A549 (cell line): Measurements from ENCODE around the gene TMEM145. TPM values are rescaled to one million over a fixed set of nuclear protein-coding genes. Genes with fewer than 3 reads are reported as not detected.

ENCODE experiments used
- ATAC-seq, 2 experiments: fragments of 200-7000 bp in 1 of 2; fragments of >200 bp in 1 of 2; cut with Nextera tagmentation in 1 of 2; cut with Tn5 transposase in 1 of 2; 3 replicates each; pipeline versions ENCODE4 v1.8.0 to v1.9.1; 2018 to 2020; ENCODE audit warnings: mild to moderate bottlenecking in 1 of 2, moderate library complexity in 1 of 2
- CTCF ChIA-PET: fragments of 300-600 bp; sonication (Branson Sonifier 250); formaldehyde crosslinking; extraction: SDS; loops from one replicate; lab custom pipeline; 2021; ENCODE audit warnings: antibody characterized with exemption, inconsistent platforms; lab: Yijun Ruan, JAX
- POLR2A ChIA-PET: fragments of 350-600 bp; formaldehyde crosslinking; extraction: SDS; loops from one replicate; lab custom pipeline; 2021; ENCODE audit warnings: antibody characterized with exemption, inconsistent platforms; lab: Yijun Ruan, JAX
- DNase-seq, 2 experiments: peaks; one replicate each; pipeline versions ENCODE4 v3.0.0 to v3.0.0-alpha.2; 2011 to 2016; ENCODE audit warnings: low read depth in 1 of 2, low spot score in 1 of 2
- FAIRE-seq: peaks from 2 replicates; lab custom pipeline; 2011; peaks lifted over from hg19 to GRCh38; lab: Jason Lieb, UNC
- H3K27ac ChIP-seq, 2 experiments: fragments of >200 bp; sonication (Bioruptor Twin); formaldehyde crosslinking; 3 replicates each; pipeline ENCODE4 v1.5.1; 2016 to 2017
- H3K4me1 ChIP-seq: fragments of >200 bp; sonication (Bioruptor Twin); formaldehyde crosslinking; 3 replicates; pipeline ENCODE4 v1.6.1; 2016
- H3K4me2 ChIP-seq: fragments of >200 bp; sonication (Bioruptor Twin); formaldehyde crosslinking; 3 replicates; pipeline ENCODE4 v1.6.1; 2016
- H3K4me3 ChIP-seq: fragments of >200 bp; sonication (Bioruptor Twin); formaldehyde crosslinking; 3 replicates; pipeline ENCODE4 v1.5.1; 2016
- H3K9me3 ChIP-seq: fragments of >200 bp; sonication (Bioruptor Twin); formaldehyde crosslinking; 3 replicates; pipeline ENCODE4 v1.6.1; 2016
- CHD2 ChIP-seq: fragments of 150-350 bp; IDR thresholded peaks from 2 replicates; pipeline ENCODE4 v1.6.1; 2014; ENCODE audit warnings: low read length; ENCODE audit not compliant: partially characterized antibody
- EHF ChIP-seq: fragments of 250-450 bp; sonication (Bioruptor Pico); IDR thresholded peaks from 2 replicates; pipeline ENCODE4 v1.5.0; 2020; ENCODE audit warnings: mild to moderate bottlenecking
- ESRRA ChIP-seq: fragments of 150-350 bp; IDR thresholded peaks from 2 replicates; pipeline ENCODE4 v1.6.1; 2014; ENCODE audit warnings: mild to moderate bottlenecking, low read length, borderline replicate concordance
- FOSL2 ChIP-seq, 2 experiments: fragments of 450-650 bp in 1 of 2; fragments of >200 bp in 1 of 2; sonication (Bioruptor Twin) in 1 of 2; formaldehyde crosslinking; IDR thresholded peaks; 2 replicates each; pipeline versions ENCODE4 v1.5.0 to v1.6.1; 2016 to 2020; ENCODE audit warnings: mild to moderate bottlenecking in 1 of 2, moderate library complexity in 1 of 2
- HOXB13 ChIP-seq: fragments of 250-450 bp; sonication (Bioruptor Pico); IDR thresholded peaks from 2 replicates; pipeline ENCODE4 v1.5.0; 2020; ENCODE audit warnings: low read depth, mild to moderate bottlenecking, moderate library complexity
- JUNB ChIP-seq: fragments of >200 bp; sonication (Bioruptor Twin); formaldehyde crosslinking; IDR thresholded peaks from 2 replicates; pipeline ENCODE4 v1.6.1; 2016
- KDM1A ChIP-seq: fragments of 200-600 bp; sonication (generic); IDR thresholded peaks from 2 replicates; pipeline ENCODE4 v1.6.1; 2016; ENCODE audit warnings: low read depth, mild to moderate bottlenecking
- NFE2L2 ChIP-seq: fragments of 150-350 bp; conservative IDR thresholded peaks from 2 replicates; pipeline ENCODE4 v1.6.1; 2014; ENCODE audit warnings: low read length
- NPAS2 ChIP-seq: fragments of 250-450 bp; sonication (Bioruptor Pico); IDR thresholded peaks from 2 replicates; pipeline ENCODE4 v1.8.0; 2022; ENCODE audit warnings: mild to moderate bottlenecking, moderate library complexity, borderline replicate concordance
- NR3C1 ChIP-seq: fragments of >200 bp; sonication (Bioruptor Twin); formaldehyde crosslinking; IDR thresholded peaks from 3 replicates; pipeline ENCODE4 v1.6.1; 2017
- PBX3 ChIP-seq: IDR thresholded peaks from 2 replicates; pipeline ENCODE4 v1.6.1; 2012
- PHF8 ChIP-seq: fragments of 200-600 bp; sonication (generic); IDR thresholded peaks from 2 replicates; pipeline ENCODE4 v1.6.1; 2016; ENCODE audit warnings: low read depth, mild to moderate bottlenecking, antibody characterized with exemption, moderate library complexity, borderline replicate concordance
- RAD21 ChIP-seq, 2 experiments: fragments of >200 bp in 1 of 2; sonication (Bioruptor Twin) in 1 of 2; formaldehyde crosslinking in 1 of 2; IDR thresholded peaks in 1 of 2; conservative IDR thresholded peaks in 1 of 2; 2 replicates in 1 of 2; 3 replicates in 1 of 2; pipeline ENCODE4 v1.6.1; 2012 to 2018; ENCODE audit warnings: inconsistent platforms in 1 of 2
- RCOR1 ChIP-seq: fragments of 150-350 bp; IDR thresholded peaks from 2 replicates; pipeline ENCODE4 v1.6.1; 2014; ENCODE audit warnings: antibody characterized with exemption, low read length, low read depth
- RNF2 ChIP-seq: fragments of 200-600 bp; sonication (generic); IDR thresholded peaks from 2 replicates; pipeline ENCODE4 v1.6.1; 2016; ENCODE audit warnings: low read depth, mild to moderate bottlenecking, antibody characterized with exemption, moderate library complexity, borderline replicate concordance
- SMC3 ChIP-seq: fragments of >200 bp; sonication (Bioruptor Twin); formaldehyde crosslinking; IDR thresholded peaks from 3 replicates; pipeline ENCODE4 v1.6.1; 2018; ENCODE audit warnings: inconsistent platforms
- TP53 ChIP-seq: fragments of 250-450 bp; sonication (Bioruptor Pico); IDR thresholded peaks from 2 replicates; pipeline ENCODE4 v1.5.0; 2021; ENCODE audit warnings: mild to moderate bottlenecking, moderate library complexity
- WGBS: methylation state at CpG from one replicate; pipeline ENCODE4 v1.1.6; 2017; ENCODE audit errors: missing lambda C conversion rate; 5-methylcytosine and 5-hydroxymethylcytosine counted together
- polyA plus RNA-seq, 4 experiments: library from polyadenylated mRNA; depleted of rRNA in 3 of 4; stranded (reverse); fragments of >200 nt; fragmentation: RNase III in 1 of 4; extraction: RNeasy Plus Mini Kit Qiagen cat#74134 plus additional on column Dnase treatment in 1 of 4; gene quantifications; 2 replicates in 3 of 4; 3 replicates in 1 of 4; pipeline ENCODE4 v1.2.3, GENCODE V29; 2011 to 2017
- TF ChIP-seq, protein P1 (sequence below): fragments of 250-450 bp; sonication (Bioruptor Pico); IDR thresholded peaks from 2 replicates; pipeline ENCODE4 v1.5.0; 2021; ENCODE audit warnings: mild to moderate bottlenecking, moderate library complexity, borderline replicate concordance
- TF ChIP-seq, protein P2 (sequence below): IDR thresholded peaks from 2 replicates; pipeline ENCODE4 v1.6.1; 2012
- TF ChIP-seq, protein P3 (sequence below): fragments of 150-350 bp; IDR thresholded peaks from 2 replicates; pipeline ENCODE4 v1.6.1; 2014; ENCODE audit warnings: low read depth, mild to moderate bottlenecking, low read length
- TF ChIP-seq, protein P4 (sequence below): fragments of 200-600 bp; sonication (generic); IDR thresholded peaks from 2 replicates; pipeline ENCODE4 v1.6.1; 2016; ENCODE audit warnings: antibody characterized with exemption, mild to moderate bottlenecking, moderate library complexity

Gene TMEM145
- polyA plus RNA-seq, 2 of the 4 experiments (the other 2 are of a cell fraction), result 0.71 to 3.6 TPM

DNA sequence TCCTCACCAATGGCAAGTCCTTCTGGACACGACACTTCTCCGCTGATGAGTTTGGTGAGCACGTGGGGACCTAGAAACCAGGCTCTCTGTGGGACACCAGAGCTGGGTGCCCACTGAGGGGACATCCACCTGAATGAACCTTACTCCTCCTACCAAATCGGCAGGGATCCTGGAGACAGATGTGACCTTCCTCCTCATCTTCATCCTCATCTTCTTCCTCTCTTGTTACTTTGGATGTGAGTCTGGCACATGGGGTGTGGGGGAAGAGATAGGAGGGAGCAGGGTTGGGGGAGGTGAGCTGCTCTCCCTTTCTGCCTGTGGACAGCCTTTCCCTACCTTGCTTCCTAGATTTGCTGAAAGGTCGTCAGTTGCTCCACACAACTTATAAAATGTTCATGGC is 1.9 kb downstream of the TMEM145 start (continued):
- TF ChIP-seq, protein P1, sequence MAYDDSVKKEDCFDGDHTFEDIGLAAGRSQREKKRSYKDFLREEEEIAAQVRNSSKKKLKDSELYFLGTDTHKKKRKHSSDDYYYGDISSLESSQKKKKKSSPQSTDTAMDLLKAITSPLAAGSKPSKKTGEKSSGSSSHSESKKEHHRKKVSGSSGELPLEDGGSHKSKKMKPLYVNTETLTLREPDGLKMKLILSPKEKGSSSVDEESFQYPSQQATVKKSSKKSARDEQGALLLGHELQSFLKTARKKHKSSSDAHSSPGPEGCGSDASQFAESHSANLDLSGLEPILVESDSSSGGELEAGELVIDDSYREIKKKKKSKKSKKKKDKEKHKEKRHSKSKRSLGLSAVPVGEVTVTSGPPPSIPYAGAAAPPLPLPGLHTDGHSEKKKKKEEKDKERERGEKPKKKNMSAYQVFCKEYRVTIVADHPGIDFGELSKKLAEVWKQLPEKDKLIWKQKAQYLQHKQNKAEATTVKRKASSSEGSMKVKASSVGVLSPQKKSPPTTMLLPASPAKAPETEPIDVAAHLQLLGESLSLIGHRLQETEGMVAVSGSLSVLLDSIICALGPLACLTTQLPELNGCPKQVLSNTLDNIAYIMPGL (CRISPR knock-in tag), result no peak
- TF ChIP-seq NPAS2, result no peak
- TF ChIP-seq, protein P2, sequence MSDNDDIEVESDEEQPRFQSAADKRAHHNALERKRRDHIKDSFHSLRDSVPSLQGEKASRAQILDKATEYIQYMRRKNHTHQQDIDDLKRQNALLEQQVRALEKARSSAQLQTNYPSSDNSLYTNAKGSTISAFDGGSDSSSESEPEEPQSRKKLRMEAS, result no peak
- no peak for TF ChIP-seq JUNB
- no peak for TF ChIP-seq NR3C1

GRCh38 chr19:42316223-42317211 is 3.4 kb downstream of the TMEM145 start:
- CTCF ChIA-PET, result interaction anchor here (0.5 to 4.4 kb wide), 12 partner anchors 12 to 1453 kb away, joined by 3 to 30 read pairs (median 4); partner anchors contain the start of genes PAFAH1B3, POU2F2 and PRR19
- H3K4me2 ChIP-seq, result no peak overlapping the region

More at GRCh38 chr19:42316223-42317211, 3.4 kb downstream of the TMEM145 start:
- WGBS, result 64% methylated on average over 28 of the region's 28 CpGs
- FAIRE-seq, result no peak
- ATAC-seq, result peak; percentile 16 to 36
- TF ChIP-seq, protein P3, sequence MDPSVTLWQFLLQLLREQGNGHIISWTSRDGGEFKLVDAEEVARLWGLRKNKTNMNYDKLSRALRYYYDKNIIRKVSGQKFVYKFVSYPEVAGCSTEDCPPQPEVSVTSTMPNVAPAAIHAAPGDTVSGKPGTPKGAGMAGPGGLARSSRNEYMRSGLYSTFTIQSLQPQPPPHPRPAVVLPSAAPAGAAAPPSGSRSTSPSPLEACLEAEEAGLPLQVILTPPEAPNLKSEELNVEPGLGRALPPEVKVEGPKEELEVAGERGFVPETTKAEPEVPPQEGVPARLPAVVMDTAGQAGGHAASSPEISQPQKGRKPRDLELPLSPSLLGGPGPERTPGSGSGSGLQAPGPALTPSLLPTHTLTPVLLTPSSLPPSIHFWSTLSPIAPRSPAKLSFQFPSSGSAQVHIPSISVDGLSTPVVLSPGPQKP, result no peak
- TF ChIP-seq NFE2L2, result no peak
- TF ChIP-seq, protein P1 (CRISPR knock-in tag), result no peak
- no peak for TF ChIP-seq RAD21 (conservative IDR thresholded peaks at IDR 0.05 in 1 of 2, IDR thresholded peaks at IDR 0.05 in 1 of 2)
- TF ChIP-seq ESRRA, result no peak
- TF ChIP-seq, protein P4, sequence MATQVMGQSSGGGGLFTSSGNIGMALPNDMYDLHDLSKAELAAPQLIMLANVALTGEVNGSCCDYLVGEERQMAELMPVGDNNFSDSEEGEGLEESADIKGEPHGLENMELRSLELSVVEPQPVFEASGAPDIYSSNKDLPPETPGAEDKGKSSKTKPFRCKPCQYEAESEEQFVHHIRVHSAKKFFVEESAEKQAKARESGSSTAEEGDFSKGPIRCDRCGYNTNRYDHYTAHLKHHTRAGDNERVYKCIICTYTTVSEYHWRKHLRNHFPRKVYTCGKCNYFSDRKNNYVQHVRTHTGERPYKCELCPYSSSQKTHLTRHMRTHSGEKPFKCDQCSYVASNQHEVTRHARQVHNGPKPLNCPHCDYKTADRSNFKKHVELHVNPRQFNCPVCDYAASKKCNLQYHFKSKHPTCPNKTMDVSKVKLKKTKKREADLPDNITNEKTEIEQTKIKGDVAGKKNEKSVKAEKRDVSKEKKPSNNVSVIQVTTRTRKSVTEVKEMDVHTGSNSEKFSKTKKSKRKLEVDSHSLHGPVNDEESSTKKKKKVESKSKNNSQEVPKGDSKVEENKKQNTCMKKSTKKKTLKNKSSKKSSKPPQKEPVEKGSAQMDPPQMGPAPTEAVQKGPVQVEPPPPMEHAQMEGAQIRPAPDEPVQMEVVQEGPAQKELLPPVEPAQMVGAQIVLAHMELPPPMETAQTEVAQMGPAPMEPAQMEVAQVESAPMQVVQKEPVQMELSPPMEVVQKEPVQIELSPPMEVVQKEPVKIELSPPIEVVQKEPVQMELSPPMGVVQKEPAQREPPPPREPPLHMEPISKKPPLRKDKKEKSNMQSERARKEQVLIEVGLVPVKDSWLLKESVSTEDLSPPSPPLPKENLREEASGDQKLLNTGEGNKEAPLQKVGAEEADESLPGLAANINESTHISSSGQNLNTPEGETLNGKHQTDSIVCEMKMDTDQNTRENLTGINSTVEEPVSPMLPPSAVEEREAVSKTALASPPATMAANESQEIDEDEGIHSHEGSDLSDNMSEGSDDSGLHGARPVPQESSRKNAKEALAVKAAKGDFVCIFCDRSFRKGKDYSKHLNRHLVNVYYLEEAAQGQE, result no peak
- no peak for TF ChIP-seq FOSL2 (IDR thresholded peaks at IDR 0.05)
- TF ChIP-seq FOSL2 (CRISPR knock-in tag; IDR thresholded peaks at IDR 0.05), result no peak
- TF ChIP-seq TP53 (CRISPR knock-in tag), result no peak
- no peak for TF ChIP-seq HOXB13
- no peak for TF ChIP-seq CHD2
- TF ChIP-seq SMC3, result no peak
- TF ChIP-seq, protein P2, result no peak
- no peak for TF ChIP-seq PBX3
- no peak for TF ChIP-seq RCOR1
- no peak for TF ChIP-seq PHF8
- no peak for TF ChIP-seq EHF (CRISPR knock-in tag)
- no peak for TF ChIP-seq RNF2
- no peak for TF ChIP-seq KDM1A
- H3K4me1 ChIP-seq, result peaks cover 5% of the 10 kb centered on the region; the same call in 1 of the 3 replicates
- H3K27ac ChIP-seq, result no peak overlapping the region
- no peak overlapping the region for H3K4me3 ChIP-seq
- no peaks in the 10 kb centered on the region for H3K9me3 ChIP-seq
- peak in 1 of 2 experiments; percentile 56 for DNase-seq
- POLR2A ChIA-PET, result no interaction called here
